Endothelial cell of umbilical vein (primary cell): Measurements from ENCODE around the gene DHDH.

ENCODE experiments used
- CTCF ChIP-seq, 2 donors: IDR thresholded peaks; 1 replicate in 1 of 2; 2 replicates in 1 of 2; pipeline ENCODE4 v1.5.1; 2011; ENCODE audit warnings: low read length in 2 of 2, mild to moderate bottlenecking in 2 of 2, moderate library complexity in 2 of 2, control low read depth in 1 of 2, inconsistent platforms in 1 of 2, low read depth in 1 of 2; ENCODE audit not compliant: insufficient read depth in 1 of 2; ENCODE audit errors: extremely low read depth in 1 of 2
- EZH2 ChIP-seq: IDR thresholded peaks from 2 replicates; pipeline ENCODE4 v1.6.1; 2012; ENCODE audit warnings: borderline replicate concordance, low read depth, mild to moderate bottlenecking, moderate library complexity, low read length, inconsistent platforms; ENCODE audit not compliant: severe bottlenecking
- FOS ChIP-seq: IDR thresholded peaks from 2 replicates; pipeline ENCODE4 v1.6.1; 2011; ENCODE audit warnings: mild to moderate bottlenecking, low read length, moderate library complexity, borderline replicate concordance; ENCODE audit not compliant: insufficient read depth
- GATA2 ChIP-seq: IDR thresholded peaks from 2 replicates; pipeline ENCODE4 v1.7.0; 2011; ENCODE audit warnings: low read depth, mild to moderate bottlenecking, moderate library complexity, mixed read lengths, low read length; ENCODE audit not compliant: insufficient read length, insufficient read depth
- JUN ChIP-seq: IDR thresholded peaks from 2 replicates; pipeline ENCODE4 v1.6.1; 2011; ENCODE audit warnings: borderline replicate concordance, low read depth; ENCODE audit not compliant: insufficient read length, insufficient read depth
- MAX ChIP-seq: IDR thresholded peaks from 2 replicates; pipeline ENCODE4 v1.6.1; 2011; ENCODE audit not compliant: insufficient read depth, insufficient read length
- MYC ChIP-seq: IDR thresholded peaks from one replicate; pipeline ENCODE4 v1.6.1; 2011; ENCODE audit warnings: mild to moderate bottlenecking, low read depth, low read length
- POLR2A ChIP-seq: IDR thresholded peaks from 2 replicates; pipeline ENCODE4 v1.6.1; 2012; ENCODE audit warnings: low read depth, mild to moderate bottlenecking, control low read depth, low read length
- POLR2AphosphoS5 ChIP-seq: IDR thresholded peaks from 2 replicates; pipeline ENCODE4 v1.6.1; 2012; ENCODE audit warnings: low read depth, mild to moderate bottlenecking, control low read depth, low read length, moderate library complexity; ENCODE audit not compliant: insufficient read depth

GRCh38 chr19:48969276-48970138 is 36.0 kb downstream of the DHDH start:
- TF ChIP-seq CTCF (IDR thresholded peaks at IDR 0.05; ENCODE audit: extremely low read depth in 1 of 2, insufficient read depth in 1 of 2, low read depth in 1 of 2, low read length in 2 of 2) (no peak), POLR2A (no peak), FOS (no peak), EZH2 (no peak), MYC (no peak), MAX (no peak), JUN (no peak), GATA2 (no peak), POLR2AphosphoS5 (no peak)
